Osteocyte (in vitro differentiated cells): ENCODE measurements around the gene KIR3DL3. TPM values are rescaled to one million over a fixed set of nuclear protein-coding genes. Genes with fewer than 3 reads are reported as not detected.
"Not testable (repeated sequence)": the region's sequence is repeated elsewhere in the genome, so short reads cannot be mapped to it uniquely, and the experiment has no call there.

Experiments used
- DNase-seq: peaks from one replicate; pipeline ENCODE4 v3.0.0; 2021; ENCODE audit warnings: mixed read lengths; ENCODE audit not compliant: unreplicated experiment; ENCODE audit errors: extremely low spot score
- H3K27ac Mint-ChIP-seq: one replicate; pipeline ENCODE4 v1.8.0; 2021; ENCODE audit warnings: mild to moderate bottlenecking, mixed read lengths; ENCODE audit not compliant: unreplicated experiment
- H3K27me3 Mint-ChIP-seq: one replicate; pipeline ENCODE4 v1.8.0; 2021; ENCODE audit warnings: mixed read lengths; ENCODE audit not compliant: unreplicated experiment
- H3K36me3 Mint-ChIP-seq: one replicate; pipeline ENCODE4 v1.8.0; 2021; ENCODE audit warnings: mixed read lengths; ENCODE audit not compliant: unreplicated experiment
- H3K4me1 Mint-ChIP-seq: one replicate; pipeline ENCODE4 v1.8.0; 2021; ENCODE audit warnings: mixed read lengths; ENCODE audit not compliant: unreplicated experiment
- H3K4me3 Mint-ChIP-seq: one replicate; pipeline ENCODE4 v1.8.0; 2021; ENCODE audit warnings: mild to moderate bottlenecking, moderate library complexity, mixed read lengths; ENCODE audit not compliant: unreplicated experiment
- H3K9me3 Mint-ChIP-seq: one replicate; pipeline ENCODE4 v1.8.0; 2021; ENCODE audit warnings: mixed read lengths; ENCODE audit not compliant: unreplicated experiment
- total RNA-seq: library from RNA; stranded (reverse); gene quantifications from 2 replicates; pipeline ENCODE4 v1.2.1, GENCODE V29; 2021
- TF ChIP-seq, protein P1 (sequence below): fragments of 200-600 bp; sonication (generic); IDR thresholded peaks from 2 replicates; pipeline ENCODE4 v1.5.0; 2021; ENCODE audit warnings: antibody characterized with exemption, mild to moderate bottlenecking, moderate library complexity

KIR3DL3 gene
- total RNA-seq, 1 donor from 2014 or later: not detected

DNA sequence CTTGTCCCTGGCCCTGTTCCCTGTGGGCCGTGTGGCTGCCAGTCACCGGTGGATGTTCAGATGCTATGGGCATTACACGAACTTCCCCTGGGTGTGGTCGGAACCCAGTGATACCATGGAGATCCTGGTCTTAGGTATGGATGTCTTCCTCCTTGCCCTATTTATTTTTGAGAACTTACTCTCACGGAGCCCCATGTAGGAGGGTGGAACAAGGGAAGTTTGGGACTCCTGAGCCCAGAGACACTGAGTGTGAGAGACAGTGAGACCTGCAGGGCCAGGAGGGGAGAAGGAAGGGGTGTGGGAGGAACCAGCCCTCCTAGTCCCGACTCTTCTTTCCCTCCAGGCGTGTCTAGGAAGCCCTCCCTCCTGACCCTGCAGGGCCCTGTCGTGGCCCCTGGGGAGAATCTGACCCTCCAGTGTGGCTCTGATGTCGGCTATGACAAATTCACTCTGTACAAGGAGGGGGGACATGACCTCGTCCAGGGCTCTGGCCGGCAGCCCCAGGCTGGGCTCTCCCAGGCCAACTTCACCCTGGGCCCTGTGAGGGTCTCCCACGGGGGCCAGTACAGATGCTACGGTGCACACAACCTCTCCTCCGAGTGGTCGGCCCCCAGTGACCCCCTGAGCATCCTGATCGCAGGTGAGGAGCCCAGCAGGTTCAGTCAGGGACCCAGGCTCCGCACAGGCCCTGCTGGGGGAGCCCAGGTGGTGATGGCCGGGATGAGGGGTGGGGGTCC lies 14.9 kb upstream of the KIR3DL3 start:
- DNase-seq: peak; percentile 79
- H3K4me1 Mint-ChIP-seq: no peaks in the 10 kb centered on the region
- TF ChIP-seq, protein P1, sequence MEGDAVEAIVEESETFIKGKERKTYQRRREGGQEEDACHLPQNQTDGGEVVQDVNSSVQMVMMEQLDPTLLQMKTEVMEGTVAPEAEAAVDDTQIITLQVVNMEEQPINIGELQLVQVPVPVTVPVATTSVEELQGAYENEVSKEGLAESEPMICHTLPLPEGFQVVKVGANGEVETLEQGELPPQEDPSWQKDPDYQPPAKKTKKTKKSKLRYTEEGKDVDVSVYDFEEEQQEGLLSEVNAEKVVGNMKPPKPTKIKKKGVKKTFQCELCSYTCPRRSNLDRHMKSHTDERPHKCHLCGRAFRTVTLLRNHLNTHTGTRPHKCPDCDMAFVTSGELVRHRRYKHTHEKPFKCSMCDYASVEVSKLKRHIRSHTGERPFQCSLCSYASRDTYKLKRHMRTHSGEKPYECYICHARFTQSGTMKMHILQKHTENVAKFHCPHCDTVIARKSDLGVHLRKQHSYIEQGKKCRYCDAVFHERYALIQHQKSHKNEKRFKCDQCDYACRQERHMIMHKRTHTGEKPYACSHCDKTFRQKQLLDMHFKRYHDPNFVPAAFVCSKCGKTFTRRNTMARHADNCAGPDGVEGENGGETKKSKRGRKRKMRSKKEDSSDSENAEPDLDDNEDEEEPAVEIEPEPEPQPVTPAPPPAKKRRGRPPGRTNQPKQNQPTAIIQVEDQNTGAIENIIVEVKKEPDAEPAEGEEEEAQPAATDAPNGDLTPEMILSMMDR: no peak
- H3K27ac Mint-ChIP-seq: no peak overlapping the region
- H3K36me3 Mint-ChIP-seq: no peaks in the 10 kb centered on the region
- H3K27me3 Mint-ChIP-seq: no peaks in the 10 kb centered on the region
- H3K9me3 Mint-ChIP-seq: peaks cover 15% of the 10 kb centered on the region
- H3K4me3 Mint-ChIP-seq: no peak overlapping the region

DNA sequence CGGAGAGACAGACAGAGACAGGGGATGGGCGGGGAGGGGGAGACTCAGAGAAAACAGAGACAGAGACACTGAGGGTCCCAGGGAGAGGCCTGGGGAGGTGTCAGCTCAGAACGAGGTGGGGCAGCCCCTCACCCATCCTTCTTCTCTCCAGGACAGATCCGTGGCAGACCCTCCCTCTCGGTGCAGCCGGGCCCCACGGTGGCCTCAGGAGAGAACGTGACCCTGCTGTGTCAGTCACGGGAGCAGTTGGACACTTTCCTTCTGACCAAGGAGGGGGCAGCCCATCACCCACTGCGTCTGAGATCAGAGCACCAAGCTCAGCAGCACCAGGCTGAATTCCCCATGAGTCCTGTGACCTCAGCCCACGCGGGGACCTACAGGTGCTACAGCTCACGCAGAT lies 14.3 kb upstream of the KIR3DL3 start:
- DNase-seq, H3K4me1 Mint-ChIP-seq, H3K27me3 Mint-ChIP-seq, H3K36me3 Mint-ChIP-seq, H3K27ac Mint-ChIP-seq, H3K4me3 Mint-ChIP-seq: not testable (repeated sequence)
- peaks cover 10% of the 10 kb centered on the region for H3K9me3 Mint-ChIP-seq

DNA sequence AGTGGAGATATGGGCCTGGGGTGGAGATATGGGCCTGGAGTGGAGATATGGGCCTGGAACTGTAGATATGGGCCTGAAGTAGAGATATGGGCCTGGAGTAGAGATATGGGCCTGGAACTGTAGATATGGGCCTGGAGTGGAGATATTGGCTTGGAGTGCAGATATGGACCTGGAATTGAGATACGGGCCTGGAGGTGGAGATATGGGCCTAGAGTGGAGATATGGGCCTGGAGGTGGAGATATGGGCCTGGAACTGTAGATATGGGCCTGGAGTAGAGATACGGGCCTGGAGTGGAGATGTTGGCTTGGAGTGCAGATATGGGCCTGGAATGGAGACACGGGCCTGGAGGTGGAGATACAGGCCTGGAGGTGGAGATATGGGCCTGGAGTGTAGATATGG lies 402 bp downstream of the KIR3DL3 start:
- TF ChIP-seq, protein P1: no peak
- no peaks in the 10 kb centered on the region for H3K27me3 Mint-ChIP-seq
- peak; percentile 17 for DNase-seq
- peaks cover 66% of the 10 kb centered on the region for H3K9me3 Mint-ChIP-seq
- no peaks in the 10 kb centered on the region for H3K36me3 Mint-ChIP-seq
- no peaks in the 10 kb centered on the region for H3K4me1 Mint-ChIP-seq
- no peak overlapping the region for H3K4me3 Mint-ChIP-seq
- no peak overlapping the region for H3K27ac Mint-ChIP-seq

GRCh38 chr19:54725321-54725720 lies 1.1 kb downstream of the KIR3DL3 start:
- peaks cover 60% of the 10 kb centered on the region for H3K9me3 Mint-ChIP-seq
- no peak overlapping the region for H3K27ac Mint-ChIP-seq
- no peaks in the 10 kb centered on the region for H3K36me3 Mint-ChIP-seq
- H3K27me3 Mint-ChIP-seq: no peaks in the 10 kb centered on the region
- no peaks in the 10 kb centered on the region for H3K4me1 Mint-ChIP-seq
- no peak overlapping the region for H3K4me3 Mint-ChIP-seq
- DNase-seq: peak; percentile 80
- TF ChIP-seq, protein P1: no peak

- Mint-ChIP-seq H3K9me3 (peaks cover 65% of the 10 kb centered on the region), H3K36me3 (no peaks in the 10 kb centered on the region), H3K27me3 (no peaks in the 10 kb centered on the region), H3K4me1 (no peaks in the 10 kb centered on the region), H3K4me3 (no peak overlapping the region), H3K27ac (no peak overlapping the region)
- TF ChIP-seq, protein P1: no peak
- DNase-seq: peak; percentile 69
Observed at GRCh38 chr19:54727562-54727961, 3.3 kb downstream of the KIR3DL3 start.
